ENCODE data around the gene DMRTA2.
"Not testable (repeated sequence)": the region's sequence is repeated elsewhere in the genome, so short reads cannot be mapped to it uniquely, and the experiment has no call there.

Gene DMRTA2

DNA sequence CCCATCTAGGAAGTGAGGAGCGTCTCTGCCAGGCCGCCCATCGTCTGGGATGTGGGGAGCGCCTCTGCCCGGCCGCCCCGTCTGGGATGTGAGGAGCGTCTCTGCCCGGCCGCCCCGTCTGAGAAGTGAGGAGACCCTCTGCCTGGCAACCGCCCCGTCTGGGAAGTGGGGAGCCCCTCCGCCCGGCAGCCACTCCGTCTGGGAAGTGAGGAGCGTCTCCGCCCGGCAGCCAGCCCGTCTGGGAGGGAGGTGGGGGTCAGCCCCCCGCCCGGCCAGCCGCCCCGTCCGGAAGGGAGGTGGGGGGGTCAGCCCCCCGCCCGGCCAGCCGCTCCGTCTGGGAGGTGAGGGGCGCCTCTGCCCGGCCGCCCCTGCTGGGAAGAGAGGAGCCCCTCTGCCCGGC, 41.7 kb downstream of the DMRTA2 start:
- H3K9ac ChIP-seq (ENCODE audit: low read depth in 1 of 2, low read length in 2 of 2); H3K36me3 ChIP-seq (ENCODE audit: control insufficient read depth in 2 of 2, insufficient read depth in 2 of 2, low read length in 2 of 2); H3K9me3 ChIP-seq (ENCODE audit: control insufficient read depth in 2 of 2, low read length in 2 of 2); H3K27ac ChIP-seq (ENCODE audit: low read depth in 2 of 2, low read length in 2 of 2); H3K27me3 ChIP-seq (ENCODE audit: control insufficient read depth in 2 of 2, insufficient read depth in 2 of 2, low read length in 2 of 2); H3K4me1 ChIP-seq (ENCODE audit: control insufficient read depth in 2 of 2, insufficient read depth in 2 of 2, low read length in 2 of 2); H3K4me3 ChIP-seq (ENCODE audit: low read length in 2 of 2): not testable (repeated sequence)

DNA sequence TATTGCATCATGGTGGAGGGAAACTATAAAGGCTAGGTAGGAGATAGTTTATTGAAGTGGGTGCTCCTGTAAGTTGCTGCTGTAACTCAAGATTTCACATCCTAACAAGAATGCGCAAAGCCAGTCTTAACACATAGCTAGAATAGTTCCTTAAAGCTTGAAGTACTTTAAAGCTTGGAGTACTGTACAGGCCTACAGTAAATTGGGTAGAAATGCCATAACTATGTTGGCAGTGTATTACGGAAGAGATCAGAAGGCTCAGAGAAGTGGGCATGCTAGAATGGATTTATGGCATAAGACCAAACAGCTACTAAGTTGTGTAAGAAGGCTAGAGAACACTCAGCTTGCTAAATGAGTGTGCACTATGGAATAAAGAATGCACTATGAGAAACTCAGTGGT, 44.5 kb downstream of the DMRTA2 start:
- peaks cover 0 to 5% of the 10 kb centered on the region in 2 donors for H3K27me3 ChIP-seq (ENCODE audit: control insufficient read depth in 2 of 2, insufficient read depth in 2 of 2, low read length in 2 of 2)
- no peak overlapping the region for H3K4me3 ChIP-seq (ENCODE audit: low read length in 2 of 2)
- no peaks in the 10 kb centered on the region for H3K9me3 ChIP-seq (ENCODE audit: control insufficient read depth in 2 of 2, low read length in 2 of 2)
- H3K4me1 ChIP-seq (ENCODE audit: control insufficient read depth in 2 of 2, insufficient read depth in 2 of 2, low read length in 2 of 2): no peaks in the 10 kb centered on the region
- no peak overlapping the region for H3K9ac ChIP-seq (ENCODE audit: low read depth in 1 of 2, low read length in 2 of 2)
- no peak overlapping the region for H3K27ac ChIP-seq (ENCODE audit: low read depth in 2 of 2, low read length in 2 of 2)
- no peaks in the 10 kb centered on the region for H3K36me3 ChIP-seq (ENCODE audit: control insufficient read depth in 2 of 2, insufficient read depth in 2 of 2, low read length in 2 of 2)

DNA sequence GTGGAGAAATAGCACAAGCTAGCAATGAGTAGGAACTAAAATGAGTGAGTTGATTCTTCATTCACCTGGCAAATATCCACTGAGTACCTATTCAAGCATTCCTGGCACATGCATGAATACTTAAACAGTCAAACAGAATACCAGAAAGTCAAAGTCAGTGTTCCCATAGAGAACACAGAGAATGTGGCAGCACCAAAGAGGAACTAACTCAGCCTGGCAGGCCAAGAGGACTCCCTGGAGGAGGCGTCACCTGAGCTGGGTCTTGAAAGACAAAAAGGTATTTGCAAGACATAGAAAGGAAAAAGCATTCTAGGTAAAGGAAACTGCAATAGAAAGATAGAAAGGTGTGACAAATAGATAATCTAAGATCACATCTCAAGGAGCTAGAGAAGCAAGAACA, 49.7 kb downstream of the DMRTA2 start:
- no peak overlapping the region for H3K9ac ChIP-seq (ENCODE audit: low read depth in 1 of 2, low read length in 2 of 2)
- no peaks in the 10 kb centered on the region for H3K36me3 ChIP-seq (ENCODE audit: control insufficient read depth in 2 of 2, insufficient read depth in 2 of 2, low read length in 2 of 2)
- H3K4me3 ChIP-seq (ENCODE audit: low read length in 2 of 2): no peak overlapping the region
- H3K27me3 ChIP-seq (ENCODE audit: control insufficient read depth in 2 of 2, insufficient read depth in 2 of 2, low read length in 2 of 2): peaks cover 2 to 5% of the 10 kb centered on the region in 2 donors
- no peaks in the 10 kb centered on the region for H3K4me1 ChIP-seq (ENCODE audit: control insufficient read depth in 2 of 2, insufficient read depth in 2 of 2, low read length in 2 of 2)
- no peak overlapping the region for H3K27ac ChIP-seq (ENCODE audit: low read depth in 2 of 2, low read length in 2 of 2)
- H3K9me3 ChIP-seq (ENCODE audit: control insufficient read depth in 2 of 2, low read length in 2 of 2): no peaks in the 10 kb centered on the region

DNA sequence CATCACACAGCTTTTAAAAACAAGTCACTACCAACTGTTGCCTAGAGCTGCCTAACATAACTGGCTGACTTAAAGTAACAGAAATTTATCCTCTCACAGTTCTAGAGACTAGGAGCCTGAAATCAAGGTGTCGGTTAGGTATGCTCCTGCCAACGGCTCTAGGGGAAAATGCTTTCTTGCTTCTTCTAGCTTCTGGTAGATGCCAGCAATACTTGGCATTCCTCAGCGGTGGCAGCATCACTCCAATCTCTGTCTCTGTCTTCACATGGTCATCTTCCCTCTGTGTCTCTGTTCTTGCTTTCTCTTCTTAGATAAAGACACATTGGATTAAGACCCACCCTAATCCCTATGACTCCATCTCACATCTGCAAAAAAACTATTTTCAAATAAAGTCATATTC, 51.5 kb downstream of the DMRTA2 start:
- peaks cover 6 to 13% of the 10 kb centered on the region in 2 donors for H3K27me3 ChIP-seq (ENCODE audit: control insufficient read depth in 2 of 2, insufficient read depth in 2 of 2, low read length in 2 of 2)
- no peaks in the 10 kb centered on the region for H3K9me3 ChIP-seq (ENCODE audit: control insufficient read depth in 2 of 2, low read length in 2 of 2)
- no peaks in the 10 kb centered on the region for H3K4me1 ChIP-seq (ENCODE audit: control insufficient read depth in 2 of 2, insufficient read depth in 2 of 2, low read length in 2 of 2)
- no peak overlapping the region for H3K4me3 ChIP-seq (ENCODE audit: low read length in 2 of 2)
- H3K27ac ChIP-seq (ENCODE audit: low read depth in 2 of 2, low read length in 2 of 2): no peak overlapping the region
- H3K9ac ChIP-seq (ENCODE audit: low read depth in 1 of 2, low read length in 2 of 2): no peak overlapping the region
- H3K36me3 ChIP-seq (ENCODE audit: control insufficient read depth in 2 of 2, insufficient read depth in 2 of 2, low read length in 2 of 2): no peaks in the 10 kb centered on the region

DNA sequence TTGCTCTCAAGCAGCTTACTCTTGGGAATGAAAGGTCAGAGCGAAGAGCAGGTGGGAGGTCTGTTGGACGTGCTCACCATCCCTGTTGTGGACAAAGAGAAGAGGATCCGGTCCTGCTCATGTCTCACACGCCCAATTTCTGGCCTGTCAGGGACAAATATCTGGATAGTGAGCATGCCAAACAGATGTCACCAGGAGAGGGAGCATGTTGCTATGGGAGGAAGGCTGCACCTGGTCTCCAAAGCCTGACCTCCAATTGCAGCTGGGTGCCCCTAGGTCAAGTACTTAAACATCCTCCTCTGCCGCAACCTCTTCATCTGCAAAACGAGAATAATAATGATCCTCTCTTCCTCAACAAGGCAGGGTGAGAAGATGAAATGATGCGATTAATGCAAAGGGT, 53.4 kb downstream of the DMRTA2 start:
- H3K4me1 ChIP-seq (ENCODE audit: control insufficient read depth in 2 of 2, insufficient read depth in 2 of 2, low read length in 2 of 2): no peaks in the 10 kb centered on the region
- no peak overlapping the region for H3K4me3 ChIP-seq (ENCODE audit: low read length in 2 of 2)
- no peak overlapping the region for H3K9ac ChIP-seq (ENCODE audit: low read depth in 1 of 2, low read length in 2 of 2)
- H3K36me3 ChIP-seq (ENCODE audit: control insufficient read depth in 2 of 2, insufficient read depth in 2 of 2, low read length in 2 of 2): no peaks in the 10 kb centered on the region
- peaks cover 6 to 13% of the 10 kb centered on the region in 2 donors for H3K27me3 ChIP-seq (ENCODE audit: control insufficient read depth in 2 of 2, insufficient read depth in 2 of 2, low read length in 2 of 2)
- no peak overlapping the region for H3K27ac ChIP-seq (ENCODE audit: low read depth in 2 of 2, low read length in 2 of 2)
- no peaks in the 10 kb centered on the region for H3K9me3 ChIP-seq (ENCODE audit: control insufficient read depth in 2 of 2, low read length in 2 of 2)

DNA sequence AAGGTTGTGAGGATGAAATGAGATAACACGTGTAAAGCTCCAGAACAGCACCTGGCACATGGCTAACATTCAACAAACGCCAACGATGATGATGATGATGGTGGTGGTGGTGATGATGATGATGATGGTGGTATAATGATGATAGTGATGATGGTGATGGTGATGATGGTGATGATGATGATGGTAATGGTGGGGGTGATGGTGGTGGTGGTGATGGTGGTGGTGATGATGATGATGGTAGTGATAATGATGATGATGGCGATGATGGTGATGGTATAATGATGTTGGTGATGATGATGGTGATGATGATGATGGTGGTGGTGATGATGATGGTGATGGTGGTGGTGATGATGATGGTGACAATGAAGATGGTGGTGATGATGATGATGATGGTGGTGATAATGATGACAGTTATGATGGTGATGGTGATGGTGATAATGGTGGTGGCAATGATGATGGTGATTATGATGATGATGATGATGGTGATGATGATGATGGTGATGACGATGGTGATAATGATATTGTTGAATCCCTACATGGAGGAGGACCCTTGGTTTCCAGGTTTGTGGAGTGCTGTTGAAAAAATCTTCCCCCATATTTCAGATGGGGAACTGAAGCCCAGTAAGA, 54.1 kb downstream of the DMRTA2 start:
- Histone ChIP-seq H3K36me3 (ENCODE audit: control insufficient read depth in 2 of 2, insufficient read depth in 2 of 2, low read length in 2 of 2) (no peaks in the 10 kb centered on the region), H3K27me3 (ENCODE audit: control insufficient read depth in 2 of 2, insufficient read depth in 2 of 2, low read length in 2 of 2) (peaks cover 6 to 13% of the 10 kb centered on the region in 2 donors)

DNA sequence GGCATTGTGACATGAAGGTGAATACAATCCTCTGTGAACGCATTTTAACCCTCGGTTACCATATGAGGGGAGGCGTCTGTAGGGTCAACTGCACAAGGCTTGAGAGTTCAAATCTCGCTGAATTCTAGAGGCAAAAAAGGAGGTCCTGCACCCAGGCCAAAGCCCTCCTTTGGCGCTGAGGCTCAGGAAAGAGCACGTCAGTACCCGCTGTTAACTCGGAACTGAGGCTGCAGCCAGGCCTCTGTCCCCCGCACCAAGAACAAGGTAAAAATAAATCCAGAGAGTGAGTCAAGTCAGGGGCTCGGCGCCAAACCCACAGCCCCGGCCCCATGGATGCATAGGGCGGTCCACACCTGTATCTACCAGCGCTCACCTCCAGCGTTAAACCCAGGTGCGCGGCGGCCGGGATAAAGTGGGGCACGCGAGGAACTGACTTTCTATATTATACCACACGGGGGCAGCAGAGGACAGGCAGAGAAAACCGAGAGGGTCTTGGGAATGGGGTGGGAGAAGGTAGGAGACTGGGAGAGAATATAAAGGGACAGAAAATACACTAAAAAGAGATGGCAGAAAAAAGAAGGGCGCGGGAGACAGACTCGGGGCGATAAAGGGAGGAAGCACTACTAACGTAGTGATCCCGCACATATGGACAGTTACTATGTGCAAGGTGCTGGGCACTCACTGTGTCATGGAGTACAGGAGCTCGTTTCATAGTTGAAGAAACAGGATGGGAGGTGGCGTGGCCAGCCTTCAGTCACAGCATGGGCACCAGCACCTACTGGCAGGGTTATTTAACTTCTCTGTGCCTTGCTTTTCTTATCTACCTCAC, 54.9 kb downstream of the DMRTA2 start:
- Histone ChIP-seq H3K36me3 (ENCODE audit: control insufficient read depth in 2 of 2, insufficient read depth in 2 of 2, low read length in 2 of 2) (no peaks in the 10 kb centered on the region), H3K9me3 (ENCODE audit: control insufficient read depth in 2 of 2, low read length in 2 of 2) (no peaks in the 10 kb centered on the region), H3K27ac (ENCODE audit: low read depth in 2 of 2, low read length in 2 of 2) (no peak overlapping the region), H3K4me1 (ENCODE audit: control insufficient read depth in 2 of 2, insufficient read depth in 2 of 2, low read length in 2 of 2) (no peaks in the 10 kb centered on the region), H3K27me3 (ENCODE audit: control insufficient read depth in 2 of 2, insufficient read depth in 2 of 2, low read length in 2 of 2) (peaks cover 6 to 13% of the 10 kb centered on the region in 2 donors), H3K9ac (ENCODE audit: low read depth in 1 of 2, low read length in 2 of 2) (no peak overlapping the region), H3K4me3 (ENCODE audit: low read length in 2 of 2) (no peak overlapping the region)

More for the DNA sequence above, 54.1 kb downstream of the DMRTA2 start:
- Histone ChIP-seq H3K27ac (ENCODE audit: low read depth in 2 of 2, low read length in 2 of 2) (no peak overlapping the region), H3K4me1 (ENCODE audit: control insufficient read depth in 2 of 2, insufficient read depth in 2 of 2, low read length in 2 of 2) (no peaks in the 10 kb centered on the region), H3K4me3 (ENCODE audit: low read length in 2 of 2) (no peak overlapping the region), H3K9ac (ENCODE audit: low read depth in 1 of 2, low read length in 2 of 2) (no peak overlapping the region), H3K9me3 (ENCODE audit: control insufficient read depth in 2 of 2, low read length in 2 of 2) (no peaks in the 10 kb centered on the region)
